ENCODE results near the gene ACO2. TPM values are rescaled to one million over a fixed set of nuclear protein-coding genes. Genes with fewer than 3 reads are reported as not detected.
A peak's percentile ranks its signal among the peaks of the same experiment; 100 is the strongest.

The ACO2 gene
- total and polyA plus RNA-seq, 2 of the 13 experiments (the other 11 are each of a cell fraction or from before 2014, with no cell fraction given) = 19.2 to 45.6 TPM

GRCh38 chr22:41512421-41513194 lies 43.7 kb downstream of the ACO2 start (continued):
- TF ChIP-seq ZNF687 (CRISPR knock-in tag; IDR thresholded peaks at IDR 0.05) (peak; percentile 50), ZNF235 (CRISPR knock-in tag; IDR thresholded peaks at IDR 0.05; ENCODE audit: borderline replicate concordance) (no peak), ZNF12 (CRISPR knock-in tag; IDR thresholded peaks at IDR 0.05) (no peak), ZNF20 (CRISPR knock-in tag; IDR thresholded peaks at IDR 0.05) (no peak), ATF2 (CRISPR knock-in tag; IDR thresholded peaks at IDR 0.05) (no peak), ZNF317 (CRISPR knock-in tag; IDR thresholded peaks at IDR 0.05) (no peak), ATF3 (CRISPR knock-in tag; IDR thresholded peaks at IDR 0.05) (no peak), SIX4 (CRISPR knock-in tag; IDR thresholded peaks at IDR 0.05) (peak; percentile 97), RFX3 (CRISPR knock-in tag; IDR thresholded peaks at IDR 0.05) (no peak), RAD21 (CRISPR knock-in tag; IDR thresholded peaks at IDR 0.05) (no peak), PBX3 (CRISPR knock-in tag; IDR thresholded peaks at IDR 0.05; ENCODE audit: borderline replicate concordance) (no peak), MED8 (CRISPR knock-in tag; IDR thresholded peaks at IDR 0.05; ENCODE audit: insufficient replicate concordance) (no peak), ZNF513 (CRISPR knock-in tag; conservative IDR thresholded peaks at IDR 0.05) (no peak), ZNF879 (CRISPR knock-in tag; IDR thresholded peaks at IDR 0.05) (no peak), NR2F2 (IDR thresholded peaks at IDR 0.05; ENCODE audit: borderline replicate concordance, low read depth) (no peak), MAFK (conservative IDR thresholded peaks at IDR 0.05 in 1 of 2, IDR thresholded peaks at IDR 0.05 in 1 of 2; ENCODE audit: low read length in 2 of 2) (peak; percentile 87 to 91), FOSL2 (CRISPR knock-in tag; IDR thresholded peaks at IDR 0.05) (no peak), ZBTB8A (CRISPR knock-in tag; IDR thresholded peaks at IDR 0.05; ENCODE audit: borderline replicate concordance, low read depth) (no peak), KLF16 (CRISPR knock-in tag; IDR thresholded peaks at IDR 0.05) (no peak), FOXM1 (CRISPR knock-in tag; IDR thresholded peaks at IDR 0.05) (no peak), SKI (IDR thresholded peaks at IDR 0.05; ENCODE audit: partially characterized antibody) (no peak), HNRNPK (IDR thresholded peaks at IDR 0.05; ENCODE audit: low read depth, low read length, poor library complexity, severe bottlenecking) (no peak)

Measured in HepG2 (cell line).